Right ventricle myocardium inferior (tissue), 1 donor: ENCODE results near the gene KRTAP10-3. TPM values are rescaled to one million over a fixed set of nuclear protein-coding genes. Genes with fewer than 3 reads are reported as not detected.

Experiments
- ATAC-seq: fragments of 200-7000 bp; cut with Tn5 transposase; one replicate; pipeline ENCODE4 v1.9.1; 2020; ENCODE audit warnings: mild to moderate bottlenecking, moderate library complexity
- DNase-seq: peaks from one replicate; pipeline ENCODE4 v3.0.0; 2021; ENCODE audit errors: missing footprints
- intact Hi-C: fragments of 100-400 bp; cut with DNase I; formaldehyde crosslinking; loops from one replicate; pipeline ENCODE4 v1.11.0; 2022
- total RNA-seq: library from RNA; stranded (reverse); fragmentation: NEBNext Ultra II Directional; extraction: Animal tissue kit (Norgen Biotek cat#: 25700); gene quantifications from one replicate; pipeline ENCODE4 v1.2.1, GENCODE V29; 2021
- donor health status: DM: no; HTN: yes; CAD: no; lungs with severe emphysema.

KRTAP10-3 gene
- total RNA-seq, 1 donor from 2014 or later: not detected

DNA sequence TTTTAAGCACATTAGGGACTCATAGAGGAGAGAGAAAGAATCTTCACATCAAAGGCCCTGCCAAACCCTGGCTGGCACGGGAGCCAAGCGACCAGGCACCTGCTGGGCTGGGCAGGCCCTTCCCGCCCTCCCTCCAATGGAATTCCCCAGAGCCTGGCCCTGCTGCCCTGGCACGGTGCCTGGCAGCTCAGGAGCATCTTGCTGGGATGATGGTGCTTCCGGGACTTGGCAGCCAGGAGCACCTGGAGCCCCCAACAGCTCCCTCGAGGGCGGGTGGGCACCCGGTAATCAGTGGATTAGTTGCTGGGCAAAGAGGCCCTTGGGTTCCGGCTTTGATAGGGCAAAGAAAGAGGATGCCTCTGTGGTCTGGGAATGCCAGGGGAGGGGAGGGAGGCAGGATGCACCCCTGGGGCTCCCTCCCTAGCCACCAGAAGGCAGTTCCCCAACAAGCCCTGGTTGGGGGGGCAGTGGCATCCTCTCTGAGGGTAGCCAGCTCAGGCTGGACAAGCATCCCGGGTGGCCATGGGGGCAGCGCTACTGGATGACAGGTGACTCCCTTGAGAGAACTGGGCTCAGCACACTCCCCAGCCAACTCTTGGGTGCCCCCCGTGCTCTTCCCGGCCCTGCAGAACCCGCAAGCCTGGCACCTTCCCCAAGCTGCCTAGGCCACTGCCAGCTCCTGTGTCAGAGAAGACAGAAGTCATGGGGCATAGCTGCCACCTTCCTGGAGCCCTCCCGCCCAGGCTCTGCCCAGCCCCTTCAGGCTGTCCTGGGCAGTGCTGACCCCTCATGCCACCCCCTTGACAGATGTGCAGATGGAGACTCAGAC is 45.0 kb downstream of the KRTAP10-3 start:
- DNase-seq: no peak
- no peak for ATAC-seq
- intact Hi-C loops: loop anchor here (10.0 kb wide), 3 partner anchors 231 to 401 kb away; no protein-coding TSS in a partner anchor

DNA sequence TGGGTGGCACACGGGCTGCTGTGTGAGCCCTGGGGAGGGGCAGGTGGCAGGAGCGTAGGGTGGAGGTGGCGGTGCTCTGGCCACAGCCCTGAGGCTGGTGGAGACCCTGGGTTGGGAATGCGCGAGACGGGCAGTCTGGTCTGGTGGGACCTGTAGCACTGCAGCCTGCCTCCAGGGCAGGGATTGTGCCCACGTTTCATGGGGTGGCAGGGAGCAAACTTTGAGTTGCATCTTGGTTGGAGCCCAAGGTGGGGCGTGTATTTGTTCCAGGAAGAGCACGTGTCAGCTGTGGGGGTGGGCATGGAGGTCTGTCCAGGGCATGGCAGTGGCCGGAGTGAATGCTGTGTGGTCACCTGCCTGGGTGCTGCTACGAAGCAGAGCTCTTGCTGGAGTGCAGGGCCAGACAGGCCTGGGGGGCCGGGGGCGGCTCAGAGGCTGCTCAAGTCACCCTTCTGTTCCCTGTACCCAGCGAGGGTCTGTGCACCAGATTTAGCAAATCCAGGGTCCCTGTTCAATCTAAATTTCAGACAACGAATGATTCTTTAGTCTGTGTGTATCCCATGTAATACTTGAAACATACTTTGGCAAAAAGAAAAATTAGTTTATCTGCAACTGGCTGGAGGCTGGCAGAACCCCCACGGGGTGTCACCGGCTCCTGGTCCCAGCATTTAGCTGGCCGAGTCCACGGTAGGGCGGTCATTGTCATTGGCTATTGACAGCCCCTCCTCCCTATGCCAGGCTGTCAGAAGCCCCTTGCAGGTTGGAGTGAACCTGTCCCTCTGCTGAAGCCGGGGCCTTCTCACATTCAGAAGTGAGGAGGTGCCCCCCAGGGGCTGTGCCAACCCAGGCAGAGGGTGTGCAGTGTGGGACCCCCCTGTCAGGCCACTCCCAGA is 45.9 kb downstream of the KRTAP10-3 start:
- intact Hi-C loops: loop anchor here (10.0 kb wide), 3 partner anchors 232 to 402 kb away; no protein-coding TSS in a partner anchor
- ATAC-seq (no peak), DNase-seq (no peak)

DNA sequence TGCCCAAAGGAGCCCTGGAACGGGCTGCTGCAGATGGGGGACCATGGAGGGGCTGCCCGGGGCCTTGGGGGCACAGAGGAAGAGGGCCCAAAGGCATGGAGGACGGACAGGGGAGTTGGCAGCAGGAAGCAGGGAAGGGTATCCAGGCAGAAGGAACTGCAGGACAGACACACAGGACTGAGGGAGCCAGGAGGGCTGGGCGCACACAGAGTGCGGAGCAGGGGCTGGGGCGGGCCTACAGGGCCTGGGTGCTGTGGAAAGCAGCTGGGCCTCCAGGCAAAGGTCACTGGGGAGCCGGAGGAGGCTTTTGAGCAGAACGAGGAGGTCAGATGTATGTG is 46.7 kb downstream of the KRTAP10-3 start:
- DNase-seq: no peak
- no peak for ATAC-seq
- intact Hi-C loops: loop anchor here (10.0 kb wide), 3 partner anchors 233 to 403 kb away; no protein-coding TSS in a partner anchor

DNA sequence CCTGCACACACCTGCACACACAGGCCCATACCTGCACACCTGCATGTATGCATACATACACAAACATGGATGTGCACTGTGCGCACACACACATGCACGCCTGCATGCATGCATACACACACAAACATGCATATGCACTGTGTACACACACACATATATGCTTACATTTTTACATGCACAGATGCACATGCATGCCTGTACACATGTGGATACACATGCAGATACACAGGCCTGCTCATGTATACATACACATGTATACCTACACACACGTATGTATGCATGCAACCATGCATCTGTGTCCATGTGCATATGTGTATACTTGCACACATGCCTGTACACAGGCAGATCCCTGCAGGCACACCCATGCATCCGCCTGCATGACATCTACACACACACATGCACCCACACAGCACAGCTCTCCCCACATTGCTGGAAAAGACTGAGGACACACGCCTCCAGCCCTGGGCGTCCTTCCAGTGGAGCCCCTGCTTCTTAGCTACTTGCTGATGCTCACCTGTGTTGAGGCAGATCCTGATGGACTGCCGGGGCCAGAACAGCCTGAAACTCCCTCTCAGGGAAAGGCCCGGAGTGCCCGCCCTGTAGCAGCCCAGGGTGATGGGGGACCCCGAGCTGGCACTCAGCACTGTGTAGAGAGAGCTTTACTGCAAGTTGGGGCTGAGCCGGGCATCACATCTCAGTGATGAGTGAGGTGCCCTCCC is 47.2 kb downstream of the KRTAP10-3 start:
- DNase-seq (no peak), ATAC-seq (no peak)
- intact Hi-C loops: loop anchor here (10.0 kb wide), 3 partner anchors 233 to 403 kb away; no protein-coding TSS in a partner anchor

DNA sequence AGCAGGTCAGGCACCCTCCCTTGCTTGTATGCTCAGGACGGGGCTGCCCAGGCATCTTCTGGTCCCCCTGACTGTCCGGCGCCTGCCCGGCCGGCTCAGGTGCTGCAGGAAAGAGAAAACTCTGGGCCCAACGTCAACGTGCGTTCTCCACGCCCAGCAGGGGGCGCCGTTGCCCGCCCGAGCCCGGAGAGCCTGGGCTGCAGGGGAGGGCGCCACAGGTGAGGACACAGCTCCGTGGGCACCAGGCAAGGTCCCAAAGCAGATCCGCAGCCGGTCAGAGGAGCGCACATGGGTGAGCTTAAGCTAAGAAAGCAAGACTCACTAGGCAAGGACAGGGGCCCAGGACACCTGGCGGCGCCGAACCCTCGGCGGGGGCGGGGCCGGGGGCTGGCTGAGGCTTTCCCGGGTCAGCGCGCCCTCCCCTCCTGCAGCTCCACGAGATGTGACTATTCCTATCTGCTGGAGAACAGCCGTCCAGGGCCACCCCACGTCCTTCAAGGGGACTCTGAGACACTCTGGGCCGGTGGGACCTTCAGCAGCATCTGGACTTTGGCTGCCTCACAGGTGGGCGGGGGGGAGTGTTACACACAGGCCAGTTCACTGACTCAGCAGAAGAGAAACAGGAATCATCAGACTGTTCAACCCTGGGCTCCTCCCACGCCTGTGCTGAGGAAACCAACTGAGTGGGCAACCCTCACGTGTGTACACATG is 47.9 kb downstream of the KRTAP10-3 start:
- intact Hi-C loops: loop anchor here (10.0 kb wide), 3 partner anchors 234 to 404 kb away; no protein-coding TSS in a partner anchor

DNA sequence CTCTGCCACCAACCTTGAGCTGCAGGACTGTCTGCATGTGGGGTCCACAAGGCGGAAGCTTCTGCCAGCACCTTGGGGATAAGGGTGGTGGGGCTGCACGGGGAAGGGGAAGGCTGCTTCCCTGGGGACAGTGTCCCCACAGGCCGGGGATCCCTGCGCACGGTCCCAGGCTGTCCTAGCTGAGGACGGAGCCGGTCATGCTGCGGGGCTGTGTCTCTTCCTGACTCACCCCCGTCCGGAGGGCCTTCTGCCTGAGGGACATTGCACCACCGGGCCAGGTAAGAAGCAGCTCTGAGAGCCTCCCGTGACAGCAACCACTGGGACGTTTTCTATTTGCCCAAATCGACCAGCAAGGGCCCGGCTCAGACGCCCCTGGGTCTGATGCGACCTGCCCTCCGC is 48.5 kb downstream of the KRTAP10-3 start:
- intact Hi-C loops: loop anchor here (10.0 kb wide), 3 partner anchors 235 to 405 kb away; no protein-coding TSS in a partner anchor
- DNase-seq (no peak), ATAC-seq (no peak)

More for the DNA sequence above, 47.9 kb downstream of the KRTAP10-3 start:
- ATAC-seq (peak; percentile 40), DNase-seq (peak; percentile 78)

DNA sequence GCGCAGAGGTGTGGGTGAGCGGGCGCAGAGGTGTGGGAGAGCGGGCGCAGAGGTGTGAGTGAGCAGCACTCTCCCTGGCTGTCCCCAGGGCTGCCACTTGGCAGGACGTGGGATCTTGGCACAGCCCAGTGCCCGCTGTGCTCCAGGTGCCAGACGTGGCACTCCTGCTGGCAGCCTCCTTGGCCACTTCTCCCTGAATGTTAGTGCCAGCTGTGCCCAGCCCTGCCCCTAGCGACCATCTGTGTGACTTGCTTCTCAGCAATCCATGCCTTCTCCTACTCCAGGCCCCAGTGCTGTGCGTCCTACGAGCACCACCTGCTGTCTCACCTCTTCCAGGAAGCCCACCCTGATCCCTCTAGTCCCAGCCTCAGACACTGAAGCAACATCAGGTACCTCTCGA is 49.1 kb downstream of the KRTAP10-3 start:
- ATAC-seq: peak; percentile 91
- intact Hi-C loops: no loop called here
- DNase-seq: no peak

DNA sequence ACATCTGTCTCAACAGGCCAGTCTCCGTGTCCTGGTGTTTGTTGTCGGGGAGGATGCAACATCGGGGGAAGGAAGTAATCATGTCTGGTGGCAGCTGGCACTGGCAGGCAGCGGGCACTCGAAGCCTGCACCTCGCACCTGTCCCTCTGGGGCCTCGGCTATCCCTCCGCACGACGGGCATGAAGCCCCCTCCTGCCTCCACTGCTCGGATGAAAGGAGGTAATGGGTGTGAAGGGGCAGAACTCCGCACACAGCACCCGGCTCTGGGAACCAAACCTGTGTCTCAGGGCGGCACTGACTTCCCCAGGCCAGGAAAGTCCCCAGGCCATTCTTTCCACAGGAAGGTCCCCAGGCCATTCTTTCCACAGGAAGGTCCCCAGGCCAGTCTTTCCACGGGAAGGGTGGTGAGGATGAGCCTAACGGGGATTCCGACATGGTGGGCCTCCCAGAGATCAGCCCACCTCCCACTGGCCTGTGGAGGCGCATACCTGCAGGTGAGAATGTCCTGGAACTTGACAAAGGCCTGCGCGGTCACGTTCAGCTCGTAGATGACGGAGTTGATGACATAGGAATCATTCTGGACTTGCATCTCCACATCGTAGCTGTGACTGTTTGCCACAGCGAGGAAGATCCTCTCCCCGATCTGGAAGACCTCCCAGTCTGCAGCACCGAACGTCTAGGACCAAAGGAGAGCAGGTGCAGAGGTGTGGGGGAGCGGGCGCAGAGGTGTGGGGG is 49.7 kb downstream of the KRTAP10-3 start:
- DNase-seq (no peak), ATAC-seq (no peak)
- intact Hi-C loops: no loop called here

DNA sequence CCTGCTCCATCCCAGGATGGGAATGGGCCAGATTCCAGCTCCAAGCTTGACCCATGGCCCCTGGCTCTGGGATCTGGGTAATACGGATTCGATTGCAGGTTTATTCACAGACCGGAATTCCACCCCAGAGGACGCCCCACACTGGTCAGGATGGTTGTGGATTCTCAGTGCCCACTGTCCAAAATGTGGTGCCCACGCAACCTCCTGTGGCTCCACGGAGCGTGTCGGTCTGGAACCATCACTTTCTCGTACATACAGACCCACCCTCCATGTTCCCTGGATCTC is 50.2 kb downstream of the KRTAP10-3 start:
- no peak for ATAC-seq
- no peak for DNase-seq
- intact Hi-C loops: no loop called here

Other genes starting within 250 kb of the KRTAP10-3 start
- gene CFAP410, start 219.4 kb downstream of the KRTAP10-3 start, total RNA-seq: 16.8 TPM
- 2.7 TPM for gene TRPM2, start 205.2 kb downstream of the KRTAP10-3 start, total RNA-seq
- 3.3 TPM for gene LRRC3, start 103.3 kb downstream of the KRTAP10-3 start, total RNA-seq
- gene KRTAP10-1, start 18.6 kb downstream of the KRTAP10-3 start, total RNA-seq: not detected
- not detected for gene KRTAP10-2, start 7.3 kb downstream of the KRTAP10-3 start, total RNA-seq
- gene KRTAP10-4, start 14.9 kb upstream of the KRTAP10-3 start, total RNA-seq: not detected
- not detected for gene KRTAP10-5, start 21.8 kb upstream of the KRTAP10-3 start, total RNA-seq
- not detected for gene KRTAP10-6, start 33.7 kb upstream of the KRTAP10-3 start, total RNA-seq
- not detected for gene KRTAP10-7, start 41.8 kb upstream of the KRTAP10-3 start, total RNA-seq
- not detected for gene KRTAP10-8, start 53.3 kb upstream of the KRTAP10-3 start, total RNA-seq
- gene KRTAP10-9, start 68.3 kb upstream of the KRTAP10-3 start, total RNA-seq: not detected
- gene KRTAP10-10, start 78.6 kb upstream of the KRTAP10-3 start, total RNA-seq: not detected
- not detected for gene KRTAP10-11, start 87.6 kb upstream of the KRTAP10-3 start, total RNA-seq
- gene KRTAP12-4, start 95.9 kb upstream of the KRTAP10-3 start, total RNA-seq: not detected
- gene KRTAP12-3, start 99.1 kb upstream of the KRTAP10-3 start, total RNA-seq: not detected
- not detected for gene KRTAP12-2, start 108.1 kb upstream of the KRTAP10-3 start, total RNA-seq
- gene KRTAP12-1, start 123.4 kb upstream of the KRTAP10-3 start, total RNA-seq: not detected
- gene KRTAP10-12, start 138.4 kb upstream of the KRTAP10-3 start, total RNA-seq: not detected
- gene TSPEAR, start 152.8 kb upstream of the KRTAP10-3 start, total RNA-seq: 0.65 TPM
- gene UBE2G2, start 243.0 kb upstream of the KRTAP10-3 start, total RNA-seq: 66.6 TPM